GM12891 (cell line): ENCODE measurements around the gene PIM2.
"Not testable (repeated sequence)": the region's sequence is repeated elsewhere in the genome, so short reads cannot be mapped to it uniquely, and the experiment has no call there.

ENCODE experiments used
- DNase-seq: peaks from one replicate; pipeline ENCODE4 v3.0.0; 2011; ENCODE audit warnings: low spot score; ENCODE audit not compliant: insufficient read length
- FAIRE-seq: peaks from 2 replicates; lab custom pipeline; 2011; peaks lifted over from hg19 to GRCh38; lab: Jason Lieb, UNC
- PAX5 ChIP-seq: IDR thresholded peaks from 2 replicates; pipeline ENCODE4 v1.6.1; 2011; ENCODE audit warnings: low read length, moderate library complexity, mild to moderate bottlenecking; ENCODE audit not compliant: insufficient read depth, severe bottlenecking
- POLR2A ChIP-seq: IDR thresholded peaks from 2 replicates; pipeline ENCODE4 v1.6.1; 2011; ENCODE audit warnings: low read depth, low read length, control low read depth
- POLR2AphosphoS5 ChIP-seq: IDR thresholded peaks from 2 replicates; pipeline ENCODE4 v1.6.1; 2011; ENCODE audit warnings: low read depth, low read length, control low read depth
- POU2F2 ChIP-seq: IDR thresholded peaks from 2 replicates; pipeline ENCODE4 v1.6.1; 2011; ENCODE audit warnings: low read depth, mild to moderate bottlenecking, control low read depth, low read length, moderate library complexity
- SPI1 ChIP-seq: IDR thresholded peaks from 2 replicates; pipeline ENCODE4 v1.6.1; 2011; ENCODE audit warnings: low read depth, low read length, control low read depth
- TAF1 ChIP-seq: IDR thresholded peaks from 2 replicates; pipeline ENCODE4 v1.6.1; 2011; ENCODE audit warnings: low read depth, low read length, control low read depth

PIM2 gene

DNA sequence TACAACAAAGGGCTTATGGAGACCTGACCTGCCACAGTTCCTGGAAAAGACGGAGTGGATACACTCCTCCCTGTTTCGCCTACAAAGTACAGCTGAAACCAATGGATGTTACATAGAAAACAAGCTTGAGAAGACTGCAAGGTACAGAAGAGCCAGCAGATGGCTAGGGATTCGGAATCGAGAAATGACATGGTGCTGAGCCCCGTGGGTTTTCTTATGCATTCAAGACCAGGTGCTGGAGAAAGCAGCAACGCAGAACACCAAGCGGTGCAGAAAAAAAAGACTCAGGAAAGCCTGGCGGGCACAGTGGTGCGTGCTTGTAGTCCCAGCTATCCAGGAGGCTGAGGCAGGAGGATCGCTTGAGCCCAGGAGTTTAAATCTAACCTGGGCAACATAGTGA lies 35.1 kb downstream of the PIM2 start:
- DNase-seq (no peak), FAIRE-seq (no peak)

DNA sequence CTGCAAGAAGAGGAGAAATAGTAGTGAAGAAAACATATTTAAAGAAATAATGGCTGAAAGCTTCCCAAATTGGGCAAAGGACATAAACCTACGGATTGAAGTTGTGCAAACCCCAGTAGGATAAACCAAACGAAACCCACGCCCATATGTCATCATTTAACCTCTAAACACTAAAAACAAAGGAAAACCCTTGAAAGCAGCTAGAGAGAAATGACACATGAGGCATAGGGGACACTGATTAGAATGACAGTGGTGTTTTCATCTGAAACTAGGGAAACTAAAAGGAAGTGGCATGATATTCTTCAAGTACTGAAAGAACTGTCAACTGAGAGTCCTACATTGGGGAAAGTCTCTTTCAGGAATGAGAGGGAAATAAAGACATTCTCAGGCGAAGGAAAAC lies 41.9 kb downstream of the PIM2 start:
- not testable (repeated sequence) for DNase-seq, FAIRE-seq

More for the DNA sequence above, 35.1 kb downstream of the PIM2 start:
- TF ChIP-seq POLR2A = no peak
- no peak for TF ChIP-seq PAX5
- TF ChIP-seq POLR2AphosphoS5 = no peak
- TF ChIP-seq SPI1 = no peak
- no peak for TF ChIP-seq TAF1
- TF ChIP-seq POU2F2 = no peak

DNA sequence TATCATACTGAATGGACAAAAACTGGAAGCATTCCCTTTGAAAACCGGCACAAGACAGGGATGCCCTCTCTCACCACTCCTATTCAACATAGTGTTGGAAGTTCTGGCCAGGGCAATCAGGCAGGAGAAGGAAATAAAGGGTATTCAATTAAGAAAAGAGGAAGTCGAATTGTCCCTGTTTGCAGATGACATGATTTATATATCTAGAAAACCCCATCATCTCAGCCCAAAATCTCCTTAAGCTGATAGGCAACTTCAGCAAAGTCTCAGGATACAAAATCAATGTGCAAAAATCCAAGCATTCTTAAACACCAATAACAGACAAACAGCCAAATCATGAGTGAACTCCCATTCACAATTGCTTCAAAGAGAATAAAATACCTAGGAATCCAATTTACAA lies 46.8 kb downstream of the PIM2 start:
- not testable (repeated sequence) for FAIRE-seq, DNase-seq

- no peak for DNase-seq
- no peak for FAIRE-seq
- TF ChIP-seq POU2F2 (no peak), POLR2AphosphoS5 (no peak), POLR2A (no peak), PAX5 (no peak), SPI1 (no peak), TAF1 (no peak)
Observed at GRCh38 chrX:48864210-48864609, 54.6 kb downstream of the PIM2 start.
